HEK293T (cell line): ENCODE data around the gene SHC4.

ENCODE experiments used
- CTCF ChIA-PET: fragments of 350-600 bp; formaldehyde crosslinking; extraction: SDS; loops from one replicate; lab custom pipeline; 2021; ENCODE audit warnings: antibody characterized with exemption, inconsistent platforms; lab: Yijun Ruan, JAX
- POLR2A ChIA-PET: fragments of 350-600 bp; formaldehyde crosslinking; extraction: SDS; loops from one replicate; lab custom pipeline; 2020; ENCODE audit warnings: antibody characterized with exemption, inconsistent platforms; lab: Yijun Ruan, JAX
- DNase-seq: peaks from one replicate; pipeline ENCODE4 v3.0.0; 2012; ENCODE audit warnings: mixed read lengths; ENCODE audit errors: extremely low spot score
- ARNT ChIP-seq: fragments of 450-650 bp; IDR thresholded peaks from 2 replicates; pipeline ENCODE4 v1.6.1; 2017; ENCODE audit warnings: mild to moderate bottlenecking
- BHLHE40 ChIP-seq: fragments of 450-650 bp; IDR thresholded peaks from 2 replicates; pipeline ENCODE4 v1.6.1; 2016; ENCODE audit warnings: mild to moderate bottlenecking, moderate library complexity, borderline replicate concordance
- CTBP1 ChIP-seq: fragments of 450-650 bp; IDR thresholded peaks from 2 replicates; pipeline ENCODE4 v1.6.1; 2016; ENCODE audit warnings: borderline replicate concordance
- ELF4 ChIP-seq: fragments of 450-650 bp; IDR thresholded peaks from 2 replicates; pipeline ENCODE4 v1.6.1; 2017; ENCODE audit warnings: antibody characterized with exemption
- FOXA1 ChIP-seq: fragments of 450-650 bp; IDR thresholded peaks from 2 replicates; pipeline ENCODE4 v1.6.1; 2016; ENCODE audit warnings: mild to moderate bottlenecking
- FOXK2 ChIP-seq: fragments of 450-650 bp; IDR thresholded peaks from 2 replicates; pipeline ENCODE4 v1.6.1; 2016; ENCODE audit warnings: mild to moderate bottlenecking
- FOXM1 ChIP-seq: fragments of 450-650 bp; IDR thresholded peaks from 2 replicates; pipeline ENCODE4 v1.6.1; 2017; ENCODE audit warnings: mild to moderate bottlenecking, borderline replicate concordance
- HDGF ChIP-seq: fragments of 450-650 bp; IDR thresholded peaks from 2 replicates; pipeline ENCODE4 v1.6.1; 2017; ENCODE audit warnings: antibody characterized with exemption, borderline replicate concordance
- L3MBTL2 ChIP-seq: fragments of 450-650 bp; conservative IDR thresholded peaks from 2 replicates; pipeline ENCODE4 v1.6.1; 2016; ENCODE audit warnings: mild to moderate bottlenecking
- LEF1 ChIP-seq: fragments of 450-650 bp; IDR thresholded peaks from 2 replicates; pipeline ENCODE4 v1.6.1; 2017; ENCODE audit warnings: mild to moderate bottlenecking, borderline replicate concordance
- NFRKB ChIP-seq: fragments of 450-650 bp; IDR thresholded peaks from 2 replicates; pipeline ENCODE4 v1.6.1; 2016; ENCODE audit warnings: mild to moderate bottlenecking, moderate library complexity
- SP1 ChIP-seq: fragments of 450-650 bp; IDR thresholded peaks from 2 replicates; pipeline ENCODE4 v1.6.1; 2017
- SUZ12 ChIP-seq: fragments of 450-650 bp; IDR thresholded peaks from 2 replicates; pipeline ENCODE4 v1.6.1; 2016; ENCODE audit warnings: mild to moderate bottlenecking
- TARDBP ChIP-seq: fragments of 450-650 bp; IDR thresholded peaks from 2 replicates; pipeline ENCODE4 v1.6.1; 2016
- ZNF384 ChIP-seq: fragments of 450-650 bp; IDR thresholded peaks from 2 replicates; pipeline ENCODE4 v1.6.1; 2016
- TF ChIP-seq, protein P1 (sequence below): fragments of 450-650 bp; IDR thresholded peaks from 2 replicates; pipeline ENCODE4 v1.6.1; 2016

SHC4 gene

DNA sequence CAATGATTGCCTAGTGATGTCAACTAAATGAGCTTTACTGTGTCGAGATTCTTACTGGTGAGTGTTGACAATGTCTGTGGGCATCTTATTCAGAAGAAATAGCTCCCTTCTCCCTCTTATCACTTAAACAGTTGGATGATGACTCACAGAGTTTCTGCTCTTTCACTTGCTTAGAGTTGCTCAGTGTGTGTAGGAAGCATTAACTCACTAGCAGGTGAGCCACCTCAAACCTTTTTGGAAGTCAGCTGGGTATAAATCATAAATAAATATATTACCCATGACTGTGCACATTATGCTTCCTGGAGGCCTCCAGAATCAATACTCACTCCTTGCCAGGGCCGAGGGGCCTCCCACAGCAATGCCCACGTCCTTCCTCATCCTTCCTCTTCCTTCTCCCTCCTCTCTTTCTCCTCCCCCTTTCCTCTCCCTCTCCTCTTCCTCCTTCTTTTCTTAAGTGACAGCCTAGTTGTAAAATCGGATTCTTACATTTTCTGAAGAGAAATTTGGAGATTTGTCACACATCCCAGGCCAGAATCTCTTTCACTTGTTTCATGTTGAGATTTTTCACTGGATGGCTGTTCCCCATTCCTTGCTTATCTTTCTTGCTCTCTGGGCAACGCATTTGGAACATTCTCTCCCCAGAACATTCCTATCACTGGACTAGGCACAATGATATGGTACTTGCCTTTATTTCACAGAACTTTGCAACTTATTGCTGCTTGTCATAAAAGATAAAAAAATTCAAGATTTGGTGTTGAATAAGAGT, 17.5 kb downstream of the SHC4 start:
- no peak for DNase-seq
- ChIA-PET POLR2A (interaction anchor here (0.7 to 1.7 kb wide), 2 partner anchors 68 to 224 kb away, joined by 3 to 7 read pairs; partner anchors contain the start of genes EID1 and GALK2), CTCF (no interaction called here)
- TF ChIP-seq BHLHE40 = no peak
- no peak for TF ChIP-seq LEF1
- no peak for TF ChIP-seq CTBP1
- TF ChIP-seq ZNF384 = no peak
- TF ChIP-seq, protein P1, sequence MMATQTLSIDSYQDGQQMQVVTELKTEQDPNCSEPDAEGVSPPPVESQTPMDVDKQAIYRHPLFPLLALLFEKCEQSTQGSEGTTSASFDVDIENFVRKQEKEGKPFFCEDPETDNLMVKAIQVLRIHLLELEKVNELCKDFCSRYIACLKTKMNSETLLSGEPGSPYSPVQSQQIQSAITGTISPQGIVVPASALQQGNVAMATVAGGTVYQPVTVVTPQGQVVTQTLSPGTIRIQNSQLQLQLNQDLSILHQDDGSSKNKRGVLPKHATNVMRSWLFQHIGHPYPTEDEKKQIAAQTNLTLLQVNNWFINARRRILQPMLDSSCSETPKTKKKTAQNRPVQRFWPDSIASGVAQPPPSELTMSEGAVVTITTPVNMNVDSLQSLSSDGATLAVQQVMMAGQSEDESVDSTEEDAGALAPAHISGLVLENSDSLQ = no peak
- TF ChIP-seq FOXA1 = no peak
- TF ChIP-seq NFRKB = no peak
- no peak for TF ChIP-seq ELF4
- TF ChIP-seq FOXK2 = no peak
- no peak for TF ChIP-seq L3MBTL2
- no peak for TF ChIP-seq ARNT
- TF ChIP-seq SUZ12 = no peak
- no peak for TF ChIP-seq SP1
- no peak for TF ChIP-seq FOXM1
- TF ChIP-seq TARDBP = no peak
- TF ChIP-seq HDGF = no peak

DNA sequence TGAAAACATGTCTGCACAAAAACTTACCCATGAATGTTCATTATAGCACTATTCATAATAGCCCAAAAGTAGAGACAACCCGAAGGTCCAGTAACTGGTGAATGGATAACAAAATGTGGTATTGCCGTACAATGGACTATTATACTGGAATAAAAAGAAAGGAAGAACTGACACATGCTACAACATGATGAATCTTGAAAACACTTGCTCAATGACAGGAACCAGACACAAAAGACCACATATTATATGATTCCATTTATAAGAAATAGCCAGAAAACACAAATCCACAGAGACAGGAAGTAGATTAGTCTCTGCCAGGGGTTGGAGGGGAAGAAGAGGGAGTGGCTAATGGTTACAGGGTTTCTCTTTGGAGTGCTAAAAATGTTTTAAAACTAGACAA, 18.3 kb downstream of the SHC4 start:
- DNase-seq = no peak
- TF ChIP-seq BHLHE40 (no peak), SP1 (no peak), TARDBP (no peak), ARNT (no peak), HDGF (no peak), CTBP1 (no peak), SUZ12 (no peak), ELF4 (no peak), LEF1 (no peak), FOXM1 (no peak), FOXA1 (no peak), FOXK2 (no peak)
- TF ChIP-seq, protein P1 = no peak

DNA sequence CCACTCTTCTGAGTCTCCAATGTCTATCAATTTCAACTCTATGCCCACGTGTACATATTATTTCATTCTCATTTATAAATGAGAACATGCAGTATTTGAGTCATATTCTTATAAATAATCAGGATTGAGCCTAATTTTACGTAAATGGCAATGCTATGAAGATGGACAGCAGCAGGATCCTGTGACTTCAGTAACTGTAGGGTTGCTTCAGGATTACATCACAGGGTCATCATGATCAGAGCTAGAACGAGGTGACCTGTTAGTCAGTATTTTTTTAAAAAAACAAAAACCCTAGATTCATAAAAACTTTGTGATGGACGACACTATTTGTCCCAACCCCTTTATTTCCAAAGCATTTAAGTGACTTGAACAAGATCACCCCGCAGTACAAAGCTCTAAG, 21.8 kb downstream of the SHC4 start:
- POLR2A ChIA-PET = no interaction called here
- TF ChIP-seq HDGF = no peak
- TF ChIP-seq NFRKB = no peak
- no peak for TF ChIP-seq TARDBP
- no peak for TF ChIP-seq LEF1
- TF ChIP-seq ZNF384 = no peak
- no peak for TF ChIP-seq ARNT
- no peak for TF ChIP-seq FOXM1
- TF ChIP-seq SP1 = no peak
- TF ChIP-seq L3MBTL2 = no peak
- no peak for TF ChIP-seq FOXK2
- TF ChIP-seq FOXA1 = no peak
- TF ChIP-seq, protein P1 = no peak
- TF ChIP-seq BHLHE40 = no peak
- no peak for TF ChIP-seq ELF4
- no peak for TF ChIP-seq CTBP1
- TF ChIP-seq SUZ12 = no peak
- CTCF ChIA-PET = interaction anchor here (1.1 kb wide), 1 partner anchor 52 kb away, joined by 6 read pairs; no protein-coding TSS in a partner anchor
- no peak for DNase-seq

More for the DNA sequence above, 18.3 kb downstream of the SHC4 start:
- CTCF ChIA-PET = interaction anchor here (1.2 kb wide), 1 partner anchor 18 kb away, joined by 3 read pairs; the partner anchor contains the start of gene SHC4
- POLR2A ChIA-PET = interaction anchor here (0.7 to 1.7 kb wide), 2 partner anchors 67 to 225 kb away, joined by 3 to 7 read pairs; partner anchors contain the start of genes EID1 and GALK2

DNA sequence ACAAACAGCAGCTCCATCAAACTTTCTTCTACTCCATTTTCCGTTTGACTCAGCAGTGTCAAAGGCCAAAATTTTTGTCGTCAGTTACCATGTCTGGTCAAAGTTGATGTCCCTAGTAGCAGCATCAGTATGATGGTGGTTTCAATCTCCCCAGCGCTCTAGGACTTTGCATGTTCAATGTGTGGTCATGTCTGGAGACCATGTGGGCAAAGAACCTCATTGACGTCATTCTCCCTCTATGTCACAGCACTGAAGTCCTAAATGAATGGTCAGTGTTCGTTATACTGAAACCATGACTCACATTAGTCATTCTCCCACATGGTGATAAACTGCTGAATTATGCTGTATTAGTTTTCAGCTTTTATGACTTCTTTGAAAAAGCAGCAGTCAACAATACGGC, 23.2 kb downstream of the SHC4 start:
- POLR2A ChIA-PET = interaction anchor here (1.6 kb wide), 1 partner anchor 63 kb away, joined by 10 read pairs; the partner anchor contains the start of gene EID1
- CTCF ChIA-PET = no interaction called here
- TF ChIP-seq ZNF384 = no peak
- no peak for TF ChIP-seq ARNT
- no peak for TF ChIP-seq LEF1
- TF ChIP-seq FOXK2 = no peak
- TF ChIP-seq ELF4 = no peak
- TF ChIP-seq, protein P1 = no peak
- TF ChIP-seq CTBP1 = no peak
- TF ChIP-seq FOXA1 = no peak
- no peak for TF ChIP-seq SUZ12
- no peak for TF ChIP-seq FOXM1
- no peak for TF ChIP-seq BHLHE40
- TF ChIP-seq SP1 = no peak
- no peak for TF ChIP-seq HDGF
- TF ChIP-seq NFRKB = no peak
- no peak for TF ChIP-seq L3MBTL2
- TF ChIP-seq TARDBP = no peak
- DNase-seq = no peak

DNA sequence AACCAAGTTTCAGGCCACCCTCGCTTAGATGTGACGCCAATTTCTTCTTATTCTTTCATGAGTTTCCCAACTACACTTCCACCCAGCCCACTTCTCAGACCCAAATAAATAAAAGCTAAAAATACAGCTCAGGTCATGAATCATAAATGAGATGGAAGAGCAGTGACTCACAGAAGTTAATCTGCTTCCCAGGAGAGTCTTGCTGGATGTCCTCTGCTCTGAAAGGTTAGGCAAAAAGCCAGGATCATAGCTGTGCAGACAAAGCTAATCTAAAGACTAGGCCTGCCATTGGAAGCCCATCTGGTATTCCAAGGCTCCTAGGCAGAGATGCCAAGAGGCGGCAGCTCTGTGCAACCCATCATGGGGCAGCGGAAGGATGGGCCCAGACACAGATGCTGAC, 24.1 kb downstream of the SHC4 start:
- DNase-seq = no peak
- CTCF ChIA-PET = no interaction called here
- POLR2A ChIA-PET = interaction anchor here (0.9 to 1.6 kb wide), 2 partner anchors 36 to 62 kb away, joined by 3 to 10 read pairs; partner anchors contain the start of gene EID1
- TF ChIP-seq SP1 = no peak
